Aorta (tissue), 5 donors: Measurements from ENCODE around the gene RUNX1. TPM values are rescaled to one million over a fixed set of nuclear protein-coding genes. Genes with fewer than 3 reads are reported as not detected.

Source experiments
- ATAC-seq: fragments of 200-7000 bp; cut with Tn5 transposase; one replicate; pipeline ENCODE4 v1.9.1; 2022; ENCODE audit warnings: moderate library complexity; ENCODE audit not compliant: low FRiP score
- DNase-seq, 2 donors: peaks; one replicate each; pipeline ENCODE4 v3.0.0-alpha.2; 2020
- H3K27ac ChIP-seq, 2 donors: one replicate each; pipeline ENCODE4 v1.5.1; 2013; ENCODE audit warnings: low read length in 2 of 2, mild to moderate bottlenecking in 2 of 2, moderate library complexity in 2 of 2, control low read depth in 1 of 2, inconsistent platforms in 1 of 2, low read depth in 1 of 2
- H3K27me3 ChIP-seq, 2 donors: one replicate each; pipeline ENCODE4 v1.6.1; 2013; ENCODE audit warnings: control low read depth in 1 of 2, low read length in 1 of 2, mild to moderate bottlenecking in 1 of 2, moderate library complexity in 1 of 2; ENCODE audit not compliant: insufficient read depth in 2 of 2, control insufficient read depth in 1 of 2
- H3K36me3 ChIP-seq, 2 donors: one replicate each; pipeline ENCODE4 v1.6.1; 2013; ENCODE audit warnings: control low read depth in 1 of 2, low read length in 1 of 2, mild to moderate bottlenecking in 1 of 2; ENCODE audit not compliant: insufficient read depth in 2 of 2, control insufficient read depth in 1 of 2
- H3K4me1 ChIP-seq, 2 donors: one replicate each; pipeline ENCODE4 v1.6.1; 2013; ENCODE audit warnings: low read length in 2 of 2, control low read depth in 1 of 2, mild to moderate bottlenecking in 1 of 2, moderate library complexity in 1 of 2; ENCODE audit not compliant: insufficient read depth in 2 of 2, control insufficient read depth in 1 of 2
- H3K4me3 ChIP-seq, 2 donors: one replicate each; pipeline ENCODE4 v1.5.1; 2013; ENCODE audit warnings: low read length in 2 of 2, control low read depth in 1 of 2, mild to moderate bottlenecking in 1 of 2
- H3K9me3 ChIP-seq: one replicate; pipeline ENCODE4 v1.6.1; 2013; ENCODE audit warnings: mild to moderate bottlenecking, low read length; ENCODE audit not compliant: control insufficient read depth
- WGBS, 2 donors: extraction: QIAGEN DNeasy Blood & Tissue Kit; methylation state at CpG; one replicate each; pipeline ENCODE4 v1.1.7; 2013; 5-methylcytosine and 5-hydroxymethylcytosine counted together
- intact Hi-C, 2 donors: fragments of 100-400 bp; cut with DNase I; formaldehyde crosslinking; loops; one replicate each; pipeline versions ENCODE4 v1.14.2 to v1.15.0; 2022
- polyA plus RNA-seq, 2 donors: library from polyadenylated mRNA; stranded (reverse); fragments of 200-250 nt; gene quantifications; one replicate each; pipeline ENCODE4 v1.2.3, GENCODE V29; 2013
- total RNA-seq, 2 donors: library from RNA; stranded (reverse); fragmentation: NEBNext Ultra II Directional; extraction: Animal tissue kit (Norgen Biotek cat#: 25700); gene quantifications; one replicate each; pipeline ENCODE4 v1.2.1, GENCODE V29; 2021
- donor health status: healthy with polysubstance abuse.
- donor health status: Bipolar disorder and iron deficiency.
- donor health status: DM: no; HTN: no; CAD: no.
- donor health status: DM: no; HTN: no; CAD: no.
- donor health status: DM: yes; HTN: yes; CAD: no.

The RUNX1 gene
- total and polyA plus RNA-seq, 4 donors, result 2.9 to 128 (median 31.6) TPM

GRCh38 chr21:34949499-34949898, 99.6 kb downstream of the RUNX1 start:
- Histone ChIP-seq H3K4me1 (no peaks in the 10 kb centered on the region), H3K27ac (no peak overlapping the region), H3K4me3 (no peak overlapping the region), H3K9me3 (no peaks in the 10 kb centered on the region), H3K36me3 (no peaks in the 10 kb centered on the region), H3K27me3 (peaks cover 0 to 2% of the 10 kb centered on the region in 2 donors)
- no peak for ATAC-seq
- DNase-seq, result no peak
- 84 to 91% methylated on average over 10 of the region's 10 CpGs for WGBS, 2 donors
- intact Hi-C loops, result no loop called here

- Histone ChIP-seq H3K4me1 (no peaks in the 10 kb centered on the region), H3K9me3 (no peaks in the 10 kb centered on the region), H3K4me3 (no peak overlapping the region), H3K27ac (no peak overlapping the region), H3K36me3 (no peaks in the 10 kb centered on the region), H3K27me3 (peaks cover 0 to 3% of the 10 kb centered on the region in 2 donors)
- ATAC-seq (no peak), DNase-seq (no peak)
- intact Hi-C loops, result no loop called here
- 82 to 83% methylated on average over 4 of the region's 4 CpGs for WGBS, 2 donors
Measured at GRCh38 chr21:34949030-34949429, 100.1 kb downstream of the RUNX1 start.

GRCh38 chr21:34948157-34948556, 100.9 kb downstream of the RUNX1 start:
- intact Hi-C loops, result no loop called here
- Histone ChIP-seq H3K27me3 (peaks cover 0 to 1% of the 10 kb centered on the region in 2 donors), H3K27ac (no peak overlapping the region), H3K36me3 (no peaks in the 10 kb centered on the region), H3K4me3 (no peak overlapping the region), H3K4me1 (no peaks in the 10 kb centered on the region), H3K9me3 (no peaks in the 10 kb centered on the region)
- DNase-seq, result no peak
- no peak for ATAC-seq
- WGBS, 2 donors, result 88% methylated on average over 5 of the region's 5 CpGs

- 50 to 52% methylated on average over 2 of the region's 2 CpGs for WGBS, 2 donors
- H3K27me3 ChIP-seq, result peaks cover 0 to 1% of the 10 kb centered on the region in 2 donors
- intact Hi-C loops, result no loop called here
- no peaks in the 10 kb centered on the region for H3K4me1 ChIP-seq
- DNase-seq (no peak), ATAC-seq (no peak)
- no peak overlapping the region for H3K4me3 ChIP-seq
- no peak overlapping the region for H3K27ac ChIP-seq
- no peaks in the 10 kb centered on the region for H3K9me3 ChIP-seq
- H3K36me3 ChIP-seq, result no peaks in the 10 kb centered on the region
Measured at GRCh38 chr21:34946916-34947534, 102.1 kb downstream of the RUNX1 start.

- no peak for ATAC-seq
- intact Hi-C loops, result no loop called here
- Histone ChIP-seq H3K4me3 (no peak overlapping the region), H3K27ac (no peak overlapping the region), H3K27me3 (peaks cover 0 to 1% of the 10 kb centered on the region in 2 donors), H3K36me3 (no peaks in the 10 kb centered on the region), H3K4me1 (no peaks in the 10 kb centered on the region), H3K9me3 (no peaks in the 10 kb centered on the region)
- 92 to 100% methylated on average over 1 of the region's 1 CpG for WGBS, 2 donors
- DNase-seq, result no peak
Measured at GRCh38 chr21:34946385-34946840, 102.7 kb downstream of the RUNX1 start.

- H3K27me3 ChIP-seq, result peaks cover 0 to 1% of the 10 kb centered on the region in 2 donors
- no peak overlapping the region for H3K4me3 ChIP-seq
- H3K9me3 ChIP-seq, result no peaks in the 10 kb centered on the region
- WGBS, 2 donors, result 85 to 88% methylated on average over 3 of the region's 3 CpGs
- no peak overlapping the region for H3K27ac ChIP-seq
- intact Hi-C loops, result no loop called here
- DNase-seq (no peak), ATAC-seq (no peak)
- H3K36me3 ChIP-seq, result no peaks in the 10 kb centered on the region
- no peaks in the 10 kb centered on the region for H3K4me1 ChIP-seq
Measured at GRCh38 chr21:34945288-34945687, 103.8 kb downstream of the RUNX1 start.

GRCh38 chr21:34944015-34944755, 104.9 kb downstream of the RUNX1 start:
- intact Hi-C loops, result no loop called here
- 72 to 84% methylated on average over 4 of the region's 4 CpGs for WGBS, 2 donors
- H3K27ac ChIP-seq, result no peak overlapping the region
- peaks cover 0 to 1% of the 10 kb centered on the region in 2 donors for H3K27me3 ChIP-seq
- H3K4me1 ChIP-seq, result no peaks in the 10 kb centered on the region
- H3K36me3 ChIP-seq, result no peaks in the 10 kb centered on the region
- DNase-seq (no peak), ATAC-seq (no peak)
- H3K4me3 ChIP-seq, result no peak overlapping the region
- no peaks in the 10 kb centered on the region for H3K9me3 ChIP-seq

GRCh38 chr21:34942911-34943310, 106.2 kb downstream of the RUNX1 start:
- 34 to 55% methylated on average over 7 of the region's 7 CpGs for WGBS, 2 donors

GRCh38 chr21:34941162-34941561, 107.9 kb downstream of the RUNX1 start:
- Histone ChIP-seq H3K4me1 (no peaks in the 10 kb centered on the region), H3K9me3 (no peaks in the 10 kb centered on the region), H3K4me3 (no peak overlapping the region), H3K27me3 (peaks cover 0 to 1% of the 10 kb centered on the region in 2 donors), H3K27ac (no peak overlapping the region), H3K36me3 (no peaks in the 10 kb centered on the region)
- DNase-seq (no peak), ATAC-seq (no peak)
- 44 to 54% methylated on average over 2 of the region's 2 CpGs for WGBS, 2 donors
- intact Hi-C loops, result no loop called here

More at GRCh38 chr21:34942911-34943310, 106.2 kb downstream of the RUNX1 start:
- Histone ChIP-seq H3K27me3 (peaks cover 0 to 1% of the 10 kb centered on the region in 2 donors), H3K4me1 (no peaks in the 10 kb centered on the region), H3K4me3 (no peak overlapping the region), H3K27ac (no peak overlapping the region), H3K9me3 (no peaks in the 10 kb centered on the region), H3K36me3 (no peaks in the 10 kb centered on the region)
- DNase-seq (no peak), ATAC-seq (no peak)
- intact Hi-C loops, result no loop called here
